CD1c-positive myeloid dendritic cell (primary cell): ENCODE data around the gene HMGN2.

Source experiments
- DNase-seq: peaks from one replicate; pipeline ENCODE4 v3.0.0-alpha.2; 2016; ENCODE audit errors: extremely low spot score

HMGN2 gene

GRCh38 chr1:26472320-26472900 lies at the start of gene HMGN2:
Gene HMGN2, plus strand, starts transcription at chr1:26472440. Its CDS starts 173 bp downstream, at chr1:26472613.
- DNase-seq = peak; percentile 85

GRCh38 chr1:26429721-26430120 lies 42.5 kb upstream of the HMGN2 start:
- no peak for DNase-seq

GRCh38 chr1:26431979-26432695 lies 40.1 kb upstream of the HMGN2 start, which contains the start of gene DHDDS:
Gene DHDDS, plus strand, starts transcription at chr1:26432321. Its CDS starts 625 bp downstream, at chr1:26432946.
- peak; percentile 99 for DNase-seq

- DNase-seq = no peak
Observed at GRCh38 chr1:26432793-26433192, 39.4 kb upstream of the HMGN2 start.

GRCh38 chr1:26434161-26434752 lies 38.0 kb upstream of the HMGN2 start:
- peak; percentile 24 for DNase-seq

GRCh38 chr1:26438041-26438440 lies 34.2 kb upstream of the HMGN2 start:
- no peak for DNase-seq

- no peak for DNase-seq
Observed at GRCh38 chr1:26440259-26440658, 32.0 kb upstream of the HMGN2 start.

GRCh38 chr1:26449868-26450267 lies 22.4 kb upstream of the HMGN2 start:
- DNase-seq = no peak

GRCh38 chr1:26450908-26451307 lies 21.3 kb upstream of the HMGN2 start:
- DNase-seq = no peak

- DNase-seq = no peak
Observed at GRCh38 chr1:26452459-26453183, 19.6 kb upstream of the HMGN2 start.

- no peak for DNase-seq
Observed at GRCh38 chr1:26459148-26459547, 13.1 kb upstream of the HMGN2 start.

- DNase-seq = no peak
Observed at GRCh38 chr1:26459573-26460031, 12.6 kb upstream of the HMGN2 start.

GRCh38 chr1:26468911-26469310 lies 3.3 kb upstream of the HMGN2 start:
- no peak for DNase-seq

GRCh38 chr1:26469558-26469957 lies 2.7 kb upstream of the HMGN2 start:
- DNase-seq = no peak

GRCh38 chr1:26470878-26471497 lies 1.3 kb upstream of the HMGN2 start:
- no peak for DNase-seq

GRCh38 chr1:26471498-26472319 lies 531 bp upstream of the HMGN2 start:
- peak; percentile 91 for DNase-seq

- DNase-seq = peak; percentile 98
Observed at GRCh38 chr1:26472901-26473845, 933 bp downstream of the HMGN2 start.

- no peak for DNase-seq
Observed at GRCh38 chr1:26474818-26475217, 2.6 kb downstream of the HMGN2 start.

- DNase-seq = no peak
Observed at GRCh38 chr1:26475989-26476388, 3.7 kb downstream of the HMGN2 start.

GRCh38 chr1:26476958-26477357 lies 4.7 kb downstream of the HMGN2 start:
- DNase-seq = no peak
